ENCODE data around the gene CALD1.

DNA sequence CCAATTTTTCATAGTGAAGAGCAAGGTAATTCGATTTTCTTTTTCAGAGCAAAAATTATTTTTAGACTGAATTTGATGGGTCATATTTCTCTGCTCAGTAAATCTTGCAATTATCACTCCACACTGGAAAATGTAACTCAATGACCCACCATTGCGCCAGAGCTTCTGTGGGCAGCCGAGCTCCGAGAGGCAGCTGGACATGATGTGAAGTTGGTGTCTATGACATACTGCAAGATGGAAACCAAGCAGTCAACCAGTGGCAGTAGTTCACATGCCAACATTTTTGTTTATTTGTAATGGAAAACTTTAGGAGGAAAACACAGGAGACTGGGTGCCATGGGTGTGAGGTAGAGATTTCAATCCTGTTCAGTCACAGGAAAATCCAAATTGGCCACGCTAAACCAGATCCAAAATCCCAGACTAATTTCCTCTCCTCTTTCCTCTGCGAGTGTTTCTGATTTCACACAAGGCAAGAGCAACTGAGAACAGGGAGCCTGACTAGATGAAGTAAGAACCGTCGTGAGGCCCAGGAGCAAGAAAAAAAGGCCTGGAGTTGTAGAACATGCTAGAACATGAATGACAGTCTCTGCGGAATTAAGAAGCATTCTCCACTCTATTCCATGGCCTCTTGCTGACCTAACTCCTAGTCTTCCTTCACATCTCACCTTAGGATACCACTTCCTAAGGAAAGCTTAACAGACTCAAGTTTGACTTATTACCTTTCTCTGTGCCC lies 39.3 kb downstream of the CALD1 start:
- TF ChIP-seq, protein P1, sequence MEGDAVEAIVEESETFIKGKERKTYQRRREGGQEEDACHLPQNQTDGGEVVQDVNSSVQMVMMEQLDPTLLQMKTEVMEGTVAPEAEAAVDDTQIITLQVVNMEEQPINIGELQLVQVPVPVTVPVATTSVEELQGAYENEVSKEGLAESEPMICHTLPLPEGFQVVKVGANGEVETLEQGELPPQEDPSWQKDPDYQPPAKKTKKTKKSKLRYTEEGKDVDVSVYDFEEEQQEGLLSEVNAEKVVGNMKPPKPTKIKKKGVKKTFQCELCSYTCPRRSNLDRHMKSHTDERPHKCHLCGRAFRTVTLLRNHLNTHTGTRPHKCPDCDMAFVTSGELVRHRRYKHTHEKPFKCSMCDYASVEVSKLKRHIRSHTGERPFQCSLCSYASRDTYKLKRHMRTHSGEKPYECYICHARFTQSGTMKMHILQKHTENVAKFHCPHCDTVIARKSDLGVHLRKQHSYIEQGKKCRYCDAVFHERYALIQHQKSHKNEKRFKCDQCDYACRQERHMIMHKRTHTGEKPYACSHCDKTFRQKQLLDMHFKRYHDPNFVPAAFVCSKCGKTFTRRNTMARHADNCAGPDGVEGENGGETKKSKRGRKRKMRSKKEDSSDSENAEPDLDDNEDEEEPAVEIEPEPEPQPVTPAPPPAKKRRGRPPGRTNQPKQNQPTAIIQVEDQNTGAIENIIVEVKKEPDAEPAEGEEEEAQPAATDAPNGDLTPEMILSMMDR (IDR thresholded peaks at IDR 0.05; ENCODE audit: poor library complexity, severe bottlenecking): no peak
- TF ChIP-seq TAF1 (IDR thresholded peaks at IDR 0.05; ENCODE audit: low read depth) (no peak), EP300 (conservative IDR thresholded peaks at IDR 0.05; ENCODE audit: poor library complexity, severe bottlenecking) (no peak), POLR2AphosphoS5 (IDR thresholded peaks at IDR 0.05) (no peak), EZH2 (IDR thresholded peaks at IDR 0.05; ENCODE audit: borderline replicate concordance, insufficient read depth, low read length, poor library complexity, severe bottlenecking) (no peak), SMC3 (conservative IDR thresholded peaks at IDR 0.05; ENCODE audit: poor library complexity) (no peak), MXI1 (conservative IDR thresholded peaks at IDR 0.05; ENCODE audit: poor library complexity, severe bottlenecking) (no peak), RAD21 (conservative IDR thresholded peaks at IDR 0.05) (no peak)
- TF ChIP-seq, protein P2, sequence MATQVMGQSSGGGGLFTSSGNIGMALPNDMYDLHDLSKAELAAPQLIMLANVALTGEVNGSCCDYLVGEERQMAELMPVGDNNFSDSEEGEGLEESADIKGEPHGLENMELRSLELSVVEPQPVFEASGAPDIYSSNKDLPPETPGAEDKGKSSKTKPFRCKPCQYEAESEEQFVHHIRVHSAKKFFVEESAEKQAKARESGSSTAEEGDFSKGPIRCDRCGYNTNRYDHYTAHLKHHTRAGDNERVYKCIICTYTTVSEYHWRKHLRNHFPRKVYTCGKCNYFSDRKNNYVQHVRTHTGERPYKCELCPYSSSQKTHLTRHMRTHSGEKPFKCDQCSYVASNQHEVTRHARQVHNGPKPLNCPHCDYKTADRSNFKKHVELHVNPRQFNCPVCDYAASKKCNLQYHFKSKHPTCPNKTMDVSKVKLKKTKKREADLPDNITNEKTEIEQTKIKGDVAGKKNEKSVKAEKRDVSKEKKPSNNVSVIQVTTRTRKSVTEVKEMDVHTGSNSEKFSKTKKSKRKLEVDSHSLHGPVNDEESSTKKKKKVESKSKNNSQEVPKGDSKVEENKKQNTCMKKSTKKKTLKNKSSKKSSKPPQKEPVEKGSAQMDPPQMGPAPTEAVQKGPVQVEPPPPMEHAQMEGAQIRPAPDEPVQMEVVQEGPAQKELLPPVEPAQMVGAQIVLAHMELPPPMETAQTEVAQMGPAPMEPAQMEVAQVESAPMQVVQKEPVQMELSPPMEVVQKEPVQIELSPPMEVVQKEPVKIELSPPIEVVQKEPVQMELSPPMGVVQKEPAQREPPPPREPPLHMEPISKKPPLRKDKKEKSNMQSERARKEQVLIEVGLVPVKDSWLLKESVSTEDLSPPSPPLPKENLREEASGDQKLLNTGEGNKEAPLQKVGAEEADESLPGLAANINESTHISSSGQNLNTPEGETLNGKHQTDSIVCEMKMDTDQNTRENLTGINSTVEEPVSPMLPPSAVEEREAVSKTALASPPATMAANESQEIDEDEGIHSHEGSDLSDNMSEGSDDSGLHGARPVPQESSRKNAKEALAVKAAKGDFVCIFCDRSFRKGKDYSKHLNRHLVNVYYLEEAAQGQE (IDR thresholded peaks at IDR 0.05; ENCODE audit: borderline replicate concordance): no peak
